ENCODE measurements around the gene TH. TPM values are rescaled to one million over a fixed set of nuclear protein-coding genes. Genes with fewer than 3 reads are reported as not detected.

TH gene
- total and polyA plus RNA-seq, 2 of the 8 experiments (the other 6 are each of a cell fraction or from before 2014, with no cell fraction given): 0.09 TPM; not detected in 1

- H2AFZ ChIP-seq (ENCODE audit: low read length): no peak overlapping the region
- H3K79me2 ChIP-seq (ENCODE audit: control insufficient read depth in 1 of 2, insufficient read depth in 2 of 2, low read length in 2 of 2): no peaks in the 10 kb centered on the region
- H3K23me2 ChIP-seq (ENCODE audit: low read depth, low read length): peaks cover 22% of the 10 kb centered on the region; the same call in 1 of the 2 replicates
- H3K79me1 ChIP-seq (ENCODE audit: low read depth, low read length): no peaks in the 10 kb centered on the region
- no peaks in the 10 kb centered on the region for H3K36me3 ChIP-seq (ENCODE audit: control insufficient read depth in 2 of 4, insufficient read depth in 4 of 4, low read length in 3 of 4)
- no peak overlapping the region for H4K5ac ChIP-seq (ENCODE audit: insufficient read length, low read depth, low read length)
- no peak overlapping the region for H4K91ac ChIP-seq (replicated peaks; ENCODE audit: insufficient read length, low read length)
- no peaks in the 10 kb centered on the region; a peak in 1 of 4 replicates for H3K9me3 ChIP-seq (ENCODE audit: insufficient read depth in 2 of 2, low read depth in 1 of 2, low read length in 1 of 2)
- DNase-seq (ENCODE audit: low read depth in 1 of 2, low spot score in 2 of 2): peak in 1 of 2 experiments; percentile 43
- H3K4ac ChIP-seq (replicated peaks; ENCODE audit: insufficient read length, low read depth, low read length): no peak overlapping the region
- H3K27me3 ChIP-seq (replicated peaks in 1 of 4; ENCODE audit: control insufficient read depth in 3 of 4, extremely low read depth in 1 of 4, insufficient read depth in 3 of 4, low read length in 3 of 4): peaks cover 0 to 7% (median 0%) of the 10 kb centered on the region in 4 experiments; a peak in 2 of 7 replicates
- H3K9ac ChIP-seq (replicated peaks in 1 of 4; ENCODE audit: extremely low read depth in 1 of 4, low read depth in 3 of 4, low read length in 3 of 4): no peak overlapping the region
- no peak overlapping the region for H3K27ac ChIP-seq (ENCODE audit: low read depth, low read length)
- peaks cover 0 to 7% (median 0%) of the 10 kb centered on the region in 4 experiments; a peak in 2 of 7 replicates for H3K4me1 ChIP-seq (replicated peaks in 1 of 4; ENCODE audit: control insufficient read depth in 3 of 4, insufficient read depth in 4 of 4, low read length in 3 of 4)
- H3K23ac ChIP-seq (ENCODE audit: insufficient read length): no peak overlapping the region
- ChIA-PET CTCF (ENCODE audit: partially characterized antibody) (interaction anchor here (1.2 to 1.9 kb wide), 4 partner anchors 8 to 434 kb away, joined by 3 to 5 read pairs (median 4); partner anchors contain the start of gene SYT8), POLR2A (ENCODE audit: partially characterized antibody) (no interaction called here)
- FAIRE-seq: no peak
- H3K4me2 ChIP-seq (ENCODE audit: insufficient read depth in 1 of 2, low read depth in 2 of 2, low read length in 2 of 2): no peak overlapping the region
- no peak overlapping the region for H3K56ac ChIP-seq (replicated peaks; ENCODE audit: insufficient read length, low read depth, low read length)
- 90% methylated on average over 12 of the region's 12 CpGs; no CpG with 5 or more reads in 1 of the 2 experiments for WGBS, 2 experiments (ENCODE audit: extremely low coverage in 1 of 2, insufficient coverage in 1 of 2, insufficient read length in 1 of 2, insufficient replicate concordance in 2 of 2, low coverage in 1 of 2, low lambda C conversion rate in 2 of 2, missing lambda C conversion rate in 1 of 2)
- H2BK120ac ChIP-seq (replicated peaks; ENCODE audit: low read depth, low read length): no peak overlapping the region
- no peak overlapping the region for H2BK12ac ChIP-seq (ENCODE audit: low read depth, low read length)
- no peak overlapping the region for H3K14ac ChIP-seq (ENCODE audit: insufficient read length)
- H2BK20ac ChIP-seq (ENCODE audit: low read length): no peak overlapping the region
- H4K8ac ChIP-seq (ENCODE audit: extremely low read depth, insufficient read depth, low read length): no peak overlapping the region
- peaks cover 0 to 8% of the 10 kb centered on the region in 2 experiments for H4K20me1 ChIP-seq (replicated peaks in 1 of 2; ENCODE audit: control insufficient read depth in 1 of 2, insufficient read depth in 2 of 2, low read length in 2 of 2)
- no peak overlapping the region for H2BK5ac ChIP-seq (ENCODE audit: low read depth, low read length)
- H3K18ac ChIP-seq (ENCODE audit: extremely low read depth, low read length): no peak overlapping the region
- H2AK5ac ChIP-seq (ENCODE audit: low read depth, low read length): no peak overlapping the region
- no peak overlapping the region for H3K4me3 ChIP-seq (ENCODE audit: extremely low read depth in 1 of 4, insufficient read depth in 2 of 4, low read depth in 3 of 4, low read length in 4 of 4)
- no peak overlapping the region for H2BK15ac ChIP-seq (ENCODE audit: low read length)
- TF ChIP-seq TEAD4 (IDR thresholded peaks at IDR 0.05; ENCODE audit: low read depth, low read length) (no peak), KDM5A (IDR thresholded peaks at IDR 0.05; ENCODE audit: low read length) (no peak), SRF (IDR thresholded peaks at IDR 0.05; ENCODE audit: low read depth, low read length) (no peak), ATF2 (IDR thresholded peaks at IDR 0.05; ENCODE audit: low read length) (no peak), FOSL1 (IDR thresholded peaks at IDR 0.05; ENCODE audit: insufficient read depth, low read depth, low read length) (no peak), RXRA (IDR thresholded peaks at IDR 0.05; ENCODE audit: insufficient read depth, low read depth, low read length) (no peak), ATF3 (IDR thresholded peaks at IDR 0.05; ENCODE audit: insufficient read depth, low read depth, low read length) (no peak), CEBPB (IDR thresholded peaks at IDR 0.05; ENCODE audit: low read depth, low read length) (no peak), RAD21 (IDR thresholded peaks at IDR 0.05 in 1 of 2, conservative IDR thresholded peaks at IDR 0.05 in 1 of 2; ENCODE audit: low read depth in 2 of 2, low read length in 2 of 2) (no peak), TCF12 (IDR thresholded peaks at IDR 0.05; ENCODE audit: low read depth, low read length) (no peak)
Observed at GRCh38 chr11:2128511-2129307, 42.9 kb downstream of the TH start.
